ENCODE results near the gene ARL15.

The ARL15 gene

GRCh38 chr5:54341971-54342370, 31.6 kb upstream of the ARL15 start:
- H3K4me3 ChIP-seq (ENCODE audit: low read depth, low read length): no peak overlapping the region
- no peak for DNase-seq (ENCODE audit: low read depth)
- TF ChIP-seq CTCF (IDR thresholded peaks at IDR 0.05; ENCODE audit: low read depth, low read length, missing control alignments): no peak

GRCh38 chr5:54337523-54337922, 27.1 kb upstream of the ARL15 start:
- DNase-seq (ENCODE audit: low read depth): no peak
- no peak overlapping the region for H3K4me3 ChIP-seq (ENCODE audit: low read depth, low read length)
- no peak for TF ChIP-seq CTCF (IDR thresholded peaks at IDR 0.05; ENCODE audit: low read depth, low read length, missing control alignments)

GRCh38 chr5:54332720-54333119, 22.3 kb upstream of the ARL15 start:
- DNase-seq (ENCODE audit: low read depth): no peak
- TF ChIP-seq CTCF (IDR thresholded peaks at IDR 0.05; ENCODE audit: low read depth, low read length, missing control alignments): no peak
- H3K4me3 ChIP-seq (ENCODE audit: low read depth, low read length): no peak overlapping the region

- no peak for TF ChIP-seq CTCF (IDR thresholded peaks at IDR 0.05; ENCODE audit: low read depth, low read length, missing control alignments)
- H3K4me3 ChIP-seq (ENCODE audit: low read depth, low read length): no peak overlapping the region
- DNase-seq (ENCODE audit: low read depth): no peak
Observed at GRCh38 chr5:54329731-54330709, 19.6 kb upstream of the ARL15 start.

GRCh38 chr5:54326662-54327270, 16.4 kb upstream of the ARL15 start:
- no peak overlapping the region for H3K4me3 ChIP-seq (ENCODE audit: low read depth, low read length)
- TF ChIP-seq CTCF (IDR thresholded peaks at IDR 0.05; ENCODE audit: low read depth, low read length, missing control alignments): no peak
- no peak for DNase-seq (ENCODE audit: low read depth)

- DNase-seq (ENCODE audit: low read depth): no peak
- no peak for TF ChIP-seq CTCF (IDR thresholded peaks at IDR 0.05; ENCODE audit: low read depth, low read length, missing control alignments)
- H3K4me3 ChIP-seq (ENCODE audit: low read depth, low read length): no peak overlapping the region
Observed at GRCh38 chr5:54325610-54326311, 15.4 kb upstream of the ARL15 start.
